Activated T-cell treated with anti-CD3 and anti-CD28 coated beads for 24 hours (primary cell): ENCODE results near the gene PLXDC1.
"Not testable (repeated sequence)": the region's sequence is repeated elsewhere in the genome, so short reads cannot be mapped to it uniquely, and the experiment has no call there.

Experiments used
- DNase-seq: peaks from one replicate; pipeline ENCODE4 v3.0.0-alpha.2; 2020; ENCODE audit warnings: low read depth

The PLXDC1 gene

DNA sequence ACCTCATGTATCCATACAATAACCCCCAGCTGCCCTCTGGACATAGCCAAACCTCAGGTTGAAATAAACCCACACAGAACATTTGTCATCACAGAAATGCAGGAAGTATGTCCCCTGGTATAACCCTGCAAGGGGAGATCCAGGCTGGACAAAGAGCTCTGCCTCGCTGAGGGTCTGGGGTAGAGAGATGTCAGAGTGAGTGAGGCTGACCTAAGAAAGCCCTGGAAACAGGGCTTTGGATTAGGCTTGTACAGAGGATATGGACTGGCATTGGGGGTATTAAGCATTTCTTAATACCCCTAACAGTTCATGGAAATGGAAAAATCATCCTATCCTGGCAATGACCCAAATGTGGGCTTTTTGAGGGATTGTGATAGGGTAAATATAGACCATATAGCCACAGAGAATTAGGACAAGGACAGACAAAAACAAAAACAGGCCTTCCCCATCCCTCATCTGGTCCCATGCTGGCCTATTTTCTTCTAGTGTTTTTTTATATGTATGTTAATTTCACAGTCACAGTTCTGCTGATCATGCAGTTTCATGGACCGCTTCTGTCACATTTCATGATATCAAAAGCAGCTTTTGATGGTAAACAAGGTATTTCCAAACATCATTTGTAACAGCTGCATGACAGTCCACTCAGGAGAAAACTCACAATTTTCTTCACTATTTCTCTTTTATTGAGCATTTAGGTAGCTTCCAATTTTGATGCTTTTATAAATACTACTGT is 26.1 kb downstream of the PLXDC1 start:
- DNase-seq: no peak

DNA sequence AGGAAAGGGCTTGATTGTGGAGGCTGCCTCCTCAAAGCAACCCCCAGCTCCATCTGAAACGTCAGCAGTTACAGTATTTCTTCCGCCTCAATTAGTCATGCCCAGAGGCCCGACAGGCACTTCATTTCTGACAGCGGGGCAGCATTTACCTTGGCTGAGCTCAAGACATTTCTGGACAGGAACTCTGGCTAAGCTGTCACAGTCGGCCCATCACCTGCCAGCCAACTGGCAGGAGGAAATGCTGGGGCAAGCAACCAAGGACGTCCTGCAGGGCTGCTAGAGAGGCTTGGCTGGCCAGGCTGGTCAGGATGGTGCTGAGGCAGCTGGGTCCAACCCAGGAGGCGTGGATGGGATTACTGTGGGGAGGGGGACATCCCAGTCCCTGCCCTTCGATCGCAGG is 27.8 kb downstream of the PLXDC1 start:
- no peak for DNase-seq

DNA sequence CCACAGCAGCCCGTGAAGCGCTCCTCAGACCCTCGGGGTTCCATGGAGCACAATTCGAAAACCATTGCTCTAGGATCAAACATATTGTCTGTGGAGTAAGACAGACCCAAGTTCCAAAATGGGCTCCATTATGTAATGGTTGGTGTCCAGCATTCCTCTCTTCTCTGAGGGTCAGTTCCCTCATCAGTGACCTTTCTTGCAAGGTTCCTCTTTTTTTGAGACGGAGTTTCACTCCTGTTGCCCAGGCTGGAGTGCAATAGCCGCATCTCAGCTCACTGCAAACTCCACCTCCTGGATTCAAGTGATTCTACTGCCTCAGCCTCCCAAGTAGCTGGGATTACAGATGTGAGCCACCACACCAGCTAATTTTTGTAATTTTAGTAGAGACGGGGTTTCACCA is 28.4 kb downstream of the PLXDC1 start:
- DNase-seq: no peak

DNA sequence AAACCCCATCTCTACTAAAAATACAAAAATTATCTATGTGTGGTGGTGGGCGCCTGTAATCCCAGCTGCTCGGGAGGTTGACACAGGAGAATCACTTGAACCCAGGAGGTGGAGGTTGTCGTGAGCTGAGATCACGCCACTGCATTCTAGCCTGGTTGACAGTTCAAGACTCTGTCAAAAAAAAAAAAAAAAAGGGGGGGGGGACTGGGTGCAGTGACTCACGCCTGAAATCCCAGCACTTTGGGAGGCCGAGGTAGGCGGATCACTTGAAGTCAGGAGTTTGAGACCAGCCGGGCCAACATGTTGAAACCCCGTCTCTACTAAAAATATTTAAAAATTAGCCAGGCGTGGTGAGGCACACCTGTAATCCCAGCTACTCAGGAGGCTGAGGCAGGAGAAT is 29.5 kb downstream of the PLXDC1 start:
- DNase-seq: not testable (repeated sequence)

DNA sequence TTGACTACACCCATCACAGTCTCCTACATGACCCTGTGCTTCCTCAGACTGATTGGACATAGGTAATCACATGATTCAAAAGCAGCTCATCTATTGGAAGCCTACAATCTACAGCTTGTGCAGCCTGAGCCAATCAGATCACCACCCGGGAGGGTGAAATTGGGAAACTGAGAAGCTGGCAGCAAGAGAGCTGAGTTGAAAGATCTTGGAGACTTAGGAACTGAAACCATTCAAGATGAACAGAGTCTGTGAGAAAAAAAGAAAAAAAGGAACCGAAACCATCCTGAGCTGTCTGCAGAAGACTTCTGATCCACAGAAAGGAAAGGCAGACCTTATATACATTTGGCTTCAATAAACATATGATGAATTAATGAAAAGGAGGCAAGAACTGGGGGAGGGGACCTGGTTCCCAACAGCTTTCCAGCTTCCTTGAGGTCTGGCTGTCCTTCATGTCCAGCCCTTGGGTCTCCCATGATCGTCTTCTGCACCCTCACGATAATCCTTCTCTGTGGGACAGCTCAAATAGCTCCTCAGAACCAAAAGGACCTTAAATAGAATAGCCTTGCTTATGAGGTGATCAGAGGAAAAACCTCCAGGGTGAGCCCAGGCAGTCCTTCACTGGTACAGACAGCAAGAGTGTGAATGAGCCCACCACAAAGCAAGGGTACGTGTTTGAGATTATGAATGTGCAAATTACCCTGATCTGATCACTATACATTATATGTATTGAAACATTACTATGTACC is 32.6 kb downstream of the PLXDC1 start:
- DNase-seq: no peak

DNA sequence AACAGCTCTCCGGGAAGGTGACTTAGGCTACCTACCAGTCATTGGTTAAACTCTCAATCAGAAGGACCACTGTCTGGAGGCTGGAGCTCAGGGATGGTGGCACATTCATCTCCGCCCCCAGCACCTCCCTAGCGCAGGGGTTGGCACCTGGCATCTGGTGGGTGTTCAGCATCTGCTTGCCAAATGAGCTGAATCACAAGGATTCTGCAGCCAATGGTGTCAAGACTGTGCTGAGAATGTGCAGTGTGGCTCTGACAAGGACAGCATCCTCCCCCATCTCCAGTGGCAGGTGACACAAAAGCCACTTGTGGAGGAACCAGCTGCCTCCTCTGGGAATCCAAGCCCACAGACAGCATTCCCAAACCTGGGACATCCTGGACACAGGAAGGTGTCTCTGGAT is 35.2 kb downstream of the PLXDC1 start:
- DNase-seq: no peak

DNA sequence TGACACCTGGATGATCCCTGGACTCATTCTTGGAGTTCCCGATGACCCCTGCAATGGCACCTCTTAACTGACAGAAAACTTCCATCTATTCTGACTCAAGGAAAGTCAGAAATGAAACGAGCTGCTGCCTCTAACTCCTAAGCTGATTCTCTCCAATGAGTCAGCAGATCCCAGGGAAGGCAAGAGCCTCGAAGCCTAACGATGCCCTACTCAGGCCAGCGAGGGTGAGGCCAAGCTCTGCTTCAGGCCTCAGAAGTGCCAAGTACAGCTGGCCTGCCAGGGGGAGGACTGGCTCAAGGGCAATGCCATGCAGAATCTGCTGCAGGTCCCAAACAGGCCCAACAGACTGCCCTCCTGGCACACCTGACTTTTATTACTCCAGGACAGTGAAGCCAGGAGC is 36.3 kb downstream of the PLXDC1 start:
- DNase-seq: no peak

DNA sequence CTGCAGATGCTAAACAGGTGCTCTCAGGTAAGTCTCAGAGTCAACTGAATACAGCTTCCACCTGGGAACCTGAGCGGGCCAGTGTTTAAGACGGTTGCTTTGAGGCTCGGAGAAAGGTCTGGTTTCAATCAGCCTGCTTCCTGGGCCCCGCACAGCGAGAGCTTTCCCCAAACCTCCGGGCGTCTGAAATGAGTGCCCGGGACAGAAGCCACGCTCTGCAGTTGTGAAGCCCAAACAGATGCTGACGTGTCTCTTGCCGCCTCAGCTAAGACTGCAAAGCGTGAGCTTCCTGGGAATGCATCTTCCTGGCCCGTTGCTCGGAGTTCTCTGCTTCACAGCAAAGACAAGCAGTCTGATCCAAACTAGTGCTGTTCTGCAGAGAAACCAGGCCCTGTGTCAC is 36.7 kb downstream of the PLXDC1 start:
- DNase-seq: no peak

DNA sequence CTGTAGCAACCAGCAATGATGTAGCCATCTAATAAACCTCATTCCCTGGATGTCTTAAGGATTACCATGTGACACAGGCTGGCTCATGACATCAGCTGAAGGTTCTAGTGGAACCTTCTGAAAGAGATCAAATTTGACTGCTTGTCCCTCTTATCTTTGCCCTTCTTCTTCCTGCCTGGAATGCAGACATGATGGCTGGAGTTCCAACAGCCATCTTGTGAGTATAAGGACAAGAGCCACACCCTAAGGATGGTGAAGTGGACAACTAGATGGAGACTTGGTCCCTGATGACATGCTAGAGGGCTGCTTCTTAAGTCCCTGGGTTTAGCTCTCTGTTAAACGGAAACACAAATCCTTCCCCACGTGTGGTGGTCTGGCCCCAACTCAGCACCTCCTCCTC is 37.6 kb downstream of the PLXDC1 start:
- DNase-seq: no peak

DNA sequence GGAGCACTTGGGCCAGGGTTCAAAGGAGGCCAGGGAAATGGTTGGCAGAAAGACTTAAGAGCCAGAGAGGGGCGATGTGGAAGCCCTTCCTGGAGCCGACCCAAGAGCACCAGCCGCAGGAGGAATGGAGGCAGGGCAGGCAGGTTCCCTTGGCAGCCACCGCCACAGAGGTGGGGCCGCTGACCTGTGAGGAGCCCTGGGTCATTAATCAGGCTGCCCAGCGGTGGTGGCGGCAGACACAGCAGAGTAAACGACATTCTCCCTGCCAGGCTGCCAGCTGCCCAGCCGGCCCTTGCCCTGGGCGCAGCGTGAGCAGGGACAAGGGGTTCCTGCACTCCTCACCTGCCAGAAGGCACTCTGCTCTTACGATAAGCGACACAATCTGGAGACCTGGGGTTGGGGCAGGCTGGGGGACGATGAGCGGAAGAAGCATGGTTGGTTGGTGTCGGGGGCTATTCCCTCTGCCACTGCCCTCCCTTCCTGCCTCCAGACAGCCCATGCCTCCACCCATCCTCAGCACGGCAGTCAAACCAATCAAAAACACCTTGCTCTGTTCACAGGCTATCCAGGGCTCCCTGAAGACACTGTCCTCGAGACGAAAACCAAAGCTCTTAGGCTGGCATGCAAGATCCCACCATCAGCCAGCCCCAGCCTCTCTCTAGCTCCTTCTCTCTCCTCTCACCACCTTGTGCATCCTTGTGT is 40.9 kb downstream of the PLXDC1 start:
- DNase-seq: no peak

DNA sequence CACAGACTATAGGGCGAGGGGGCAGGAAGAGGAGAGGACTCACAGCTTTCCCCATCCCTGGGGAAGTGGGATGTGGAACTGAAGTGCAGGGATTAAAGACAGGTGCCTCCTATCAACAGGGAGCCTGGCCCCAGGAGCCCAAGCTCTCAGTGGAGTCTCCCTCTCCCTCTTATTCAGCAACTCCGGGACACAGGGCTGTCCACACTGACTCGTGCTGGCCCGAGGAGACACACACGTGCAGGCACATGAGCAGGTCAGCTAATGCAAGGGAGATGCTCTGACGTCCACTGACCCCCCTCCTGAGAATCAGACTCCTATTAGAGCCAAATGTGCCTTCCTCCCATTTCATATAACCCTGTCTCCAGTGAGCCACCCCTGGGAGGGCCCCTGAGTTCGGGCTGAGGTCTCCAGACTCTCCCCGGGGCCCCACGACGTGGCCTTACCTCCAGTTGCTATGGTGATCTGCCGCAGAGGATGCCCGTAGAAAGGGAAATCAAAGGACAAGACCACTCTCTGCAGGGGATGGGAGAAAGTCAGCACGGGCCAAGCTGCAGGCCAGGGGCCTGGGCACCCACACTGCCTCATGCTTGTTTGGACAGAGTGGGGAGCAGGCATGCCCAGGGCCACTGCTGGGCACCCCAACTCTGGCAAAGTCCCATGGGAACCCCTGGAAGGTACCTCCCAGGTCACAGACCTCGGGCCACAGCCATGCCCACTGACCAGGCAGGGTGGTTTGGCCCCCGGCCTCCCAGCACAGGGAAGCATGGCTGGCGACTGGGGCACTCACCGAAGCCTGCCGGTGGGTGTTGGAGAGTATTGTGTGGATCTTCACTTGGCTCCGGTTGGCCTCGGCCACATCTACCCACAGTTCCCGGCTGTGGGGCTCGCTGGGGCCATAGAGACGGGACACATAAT is 42.7 kb downstream of the PLXDC1 start:
- no peak for DNase-seq

DNA sequence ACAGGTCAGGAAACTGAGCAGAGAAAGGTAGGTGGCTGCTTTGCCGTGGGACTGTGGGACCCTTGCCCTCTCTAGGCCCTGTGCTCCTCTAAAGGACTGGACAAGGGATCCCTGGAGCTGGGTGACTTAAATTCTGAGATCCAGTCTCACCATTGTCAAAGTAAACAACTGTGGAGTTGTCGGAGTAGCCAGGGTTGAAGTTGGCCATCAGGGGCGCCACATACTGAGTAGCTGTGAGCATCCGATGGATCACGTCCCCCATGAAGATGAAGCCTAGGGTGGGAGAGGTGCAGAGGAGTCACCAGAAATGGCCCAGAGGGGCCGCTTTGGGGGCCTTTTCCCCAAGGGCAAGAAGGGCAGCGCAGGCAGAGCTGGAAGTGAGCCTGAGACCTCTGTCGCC is 43.5 kb downstream of the PLXDC1 start:
- no peak for DNase-seq

DNA sequence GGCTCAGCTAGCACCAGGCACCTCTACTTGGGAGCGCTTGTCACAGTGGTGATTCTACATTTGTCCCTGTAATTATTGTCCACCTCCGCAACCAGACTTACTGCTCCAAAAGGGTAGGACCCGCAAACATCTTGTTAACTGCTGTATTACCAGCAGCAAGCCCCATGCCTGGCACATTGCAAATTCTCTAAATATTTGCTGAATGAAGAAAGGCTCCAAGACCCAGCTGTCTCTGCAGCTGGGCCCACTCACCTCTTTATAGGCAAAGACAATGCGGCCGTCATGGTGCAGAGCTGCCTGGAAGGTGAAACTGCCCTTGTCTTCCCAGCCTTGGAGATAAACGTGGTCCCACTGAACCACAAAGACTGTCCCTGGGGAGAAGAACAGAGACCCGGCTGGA is 44.3 kb downstream of the PLXDC1 start:
- no peak for DNase-seq

DNA sequence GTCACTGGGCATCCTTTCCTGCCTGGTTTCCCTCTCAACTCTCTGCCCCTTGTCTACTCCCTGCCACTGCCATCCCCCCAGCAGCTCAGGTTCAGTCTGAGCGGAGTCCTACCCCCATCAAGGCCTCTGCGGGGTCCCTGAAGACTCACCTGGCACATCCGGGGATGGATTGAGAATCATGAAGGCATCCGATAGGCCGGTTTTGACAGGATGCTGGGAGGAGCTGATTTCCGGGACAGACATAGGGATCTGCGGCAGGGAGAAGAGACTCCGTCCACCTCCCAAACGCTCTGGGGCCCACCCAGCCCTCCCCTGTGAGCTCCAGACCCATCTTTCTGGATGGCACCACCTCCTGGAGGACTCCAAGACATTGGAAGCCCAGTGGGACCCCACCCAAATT is 45.7 kb downstream of the PLXDC1 start:
- no peak for DNase-seq

DNA sequence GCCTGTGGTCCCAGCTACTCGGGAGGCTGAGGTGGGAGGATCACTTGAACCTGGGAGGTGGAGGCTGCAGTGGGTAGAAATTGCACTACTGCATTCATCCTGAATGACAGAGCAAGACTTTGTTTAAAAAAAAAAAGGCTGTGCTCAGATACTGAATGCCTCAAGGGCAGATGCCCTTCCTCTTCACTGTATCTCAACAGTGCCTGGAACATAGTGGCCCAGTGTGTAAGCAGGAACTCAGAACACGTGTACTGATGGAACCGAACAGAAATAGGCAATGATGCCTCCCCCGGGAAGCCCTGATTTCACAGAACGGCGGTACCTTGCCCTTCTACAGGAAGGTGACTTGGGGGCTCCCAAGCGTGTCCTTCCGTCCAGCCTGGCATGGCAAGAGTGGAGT is 46.8 kb downstream of the PLXDC1 start:
- no peak for DNase-seq

DNA sequence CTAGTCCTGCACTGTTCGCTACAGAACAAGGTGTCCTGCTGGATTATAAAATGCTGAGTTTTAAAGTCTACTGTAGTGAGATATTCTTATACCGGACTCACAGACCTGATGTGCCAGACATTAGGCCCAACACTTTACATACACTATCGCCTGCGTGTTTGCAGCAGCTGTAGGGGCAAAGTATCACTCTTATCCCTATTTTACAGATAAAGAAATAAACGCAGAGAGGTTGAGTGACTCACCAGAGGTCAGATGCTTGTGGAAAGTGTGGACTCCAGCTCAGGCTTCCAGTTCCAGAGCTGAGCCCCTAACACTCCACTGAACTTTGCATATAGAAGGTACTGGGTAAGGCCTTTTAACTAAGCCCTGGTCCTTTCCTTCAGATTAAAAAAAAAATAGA is 47.4 kb downstream of the PLXDC1 start:
- no peak for DNase-seq

DNA sequence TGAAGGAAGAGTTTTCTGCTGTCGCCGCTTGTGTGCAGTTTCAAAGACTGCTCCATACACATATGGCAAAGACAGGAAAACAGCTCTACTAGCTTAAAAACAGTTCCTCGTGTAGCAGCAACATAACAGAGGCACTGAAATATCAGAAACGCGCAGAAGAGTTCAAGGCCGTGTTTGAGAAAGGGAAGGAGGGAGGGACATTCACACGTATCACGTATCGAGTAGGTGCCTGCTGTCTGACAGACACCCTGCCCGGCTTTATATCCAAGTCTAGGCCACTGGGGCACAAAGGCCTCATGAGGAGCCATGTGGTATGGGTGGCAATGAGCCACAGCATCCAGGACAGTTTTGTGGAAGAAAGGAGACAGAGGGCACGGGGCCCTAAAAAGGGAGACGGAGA is 50.3 kb downstream of the PLXDC1 start:
- DNase-seq: no peak

DNA sequence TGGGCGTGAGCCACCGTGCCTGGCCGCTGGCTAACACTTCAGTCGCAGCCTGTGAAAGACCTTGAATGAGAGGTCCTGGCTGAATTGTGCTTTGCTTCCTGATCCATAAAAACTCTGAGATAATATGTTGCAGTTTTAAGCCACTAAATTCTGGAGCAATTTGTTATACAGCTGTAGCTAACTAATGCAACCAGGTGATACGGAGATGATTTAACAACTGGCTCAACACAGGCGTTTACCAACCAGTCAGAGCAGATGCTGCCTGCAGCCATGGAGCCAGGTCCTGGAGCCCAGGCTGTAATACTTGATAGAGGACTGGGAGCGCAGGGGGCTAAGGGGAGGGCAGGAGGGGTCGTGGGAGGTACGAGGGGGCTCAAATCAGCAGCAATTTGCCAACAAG is 50.9 kb downstream of the PLXDC1 start:
- no peak for DNase-seq

DNA sequence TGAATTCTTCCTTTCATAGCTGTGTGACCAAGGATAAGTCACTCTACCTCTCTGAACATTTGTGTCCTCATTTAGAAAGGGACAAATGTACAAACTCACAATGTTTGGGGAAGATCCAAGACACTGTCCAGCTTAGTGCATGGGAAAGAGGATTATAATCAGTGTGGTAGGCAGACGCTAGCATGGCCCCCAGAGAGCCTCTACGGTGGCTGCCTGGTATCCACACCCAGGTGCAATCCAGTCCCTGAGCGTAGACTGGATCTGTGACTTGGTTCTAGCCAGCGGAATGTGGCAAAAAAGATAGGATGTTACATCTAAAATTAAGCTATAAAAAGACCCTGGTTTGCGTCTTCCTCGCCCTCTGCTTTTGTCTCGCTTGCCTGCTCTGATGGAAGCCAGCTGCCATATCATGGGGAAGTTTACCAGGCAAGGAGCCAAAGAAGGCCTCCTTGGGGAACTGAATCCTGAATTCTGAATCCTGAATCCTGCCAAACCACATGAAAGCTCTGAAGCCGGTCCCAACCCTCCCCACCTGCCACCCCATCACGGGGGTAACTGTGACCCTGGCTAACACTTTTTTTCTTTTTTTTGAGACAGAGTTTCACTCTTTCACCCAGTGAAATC is 51.7 kb downstream of the PLXDC1 start:
- DNase-seq: no peak

DNA sequence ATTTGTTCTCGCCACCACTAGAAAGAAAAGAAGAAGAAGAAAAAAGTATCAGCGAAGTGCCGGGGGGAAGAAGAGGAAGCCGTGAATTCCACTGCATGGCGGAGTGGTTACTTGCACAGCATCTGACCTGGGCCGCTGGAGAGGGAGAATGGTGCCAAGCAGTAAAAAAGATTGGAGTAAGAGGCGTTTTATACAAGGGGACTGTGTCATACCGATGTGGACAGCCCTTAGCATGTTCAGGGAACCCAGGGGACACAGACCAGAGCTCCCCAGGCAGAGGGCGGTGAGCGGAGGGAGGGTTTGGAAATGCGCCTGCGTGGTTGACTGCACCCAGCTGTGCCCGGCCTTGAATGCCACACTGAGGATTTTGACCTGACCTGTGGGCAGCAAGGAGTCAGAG is 52.8 kb downstream of the PLXDC1 start:
- DNase-seq: no peak

DNA sequence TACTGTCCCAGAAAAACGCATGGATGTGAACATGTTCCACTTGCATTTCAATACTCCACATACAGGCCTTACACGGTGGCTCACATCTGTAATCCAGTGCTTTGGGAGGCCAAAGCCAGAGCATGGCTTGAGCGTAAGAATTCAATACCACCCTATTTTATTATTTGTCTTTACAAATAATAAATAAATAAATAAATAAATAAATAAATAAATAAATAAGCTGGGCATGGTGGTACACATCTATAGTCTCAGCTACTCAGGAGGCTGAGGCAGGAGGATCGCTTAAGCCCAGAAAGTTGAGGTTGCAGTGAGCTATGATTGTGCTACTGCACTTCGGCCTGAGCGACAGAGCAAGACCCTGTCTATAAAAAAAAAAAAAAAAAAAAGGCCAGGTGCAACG is 53.9 kb downstream of the PLXDC1 start:
- no peak for DNase-seq

DNA sequence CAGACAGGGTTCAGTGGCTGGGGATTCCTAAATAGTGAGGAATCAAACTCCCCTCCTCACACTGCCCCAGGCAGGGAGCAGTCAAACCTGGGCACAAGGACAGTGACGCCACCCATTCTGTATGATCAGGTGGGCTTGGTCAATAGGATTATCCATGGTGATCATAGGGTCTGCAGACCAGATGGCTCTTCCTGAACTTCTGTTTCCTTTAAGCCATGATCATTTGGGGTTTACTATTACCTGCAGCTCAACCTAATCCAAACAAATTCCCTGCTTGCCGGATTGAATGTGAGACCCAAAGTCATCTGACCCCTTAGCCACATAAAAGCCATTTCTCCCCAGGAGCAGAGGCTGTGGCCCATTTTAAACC is 54.3 kb downstream of the PLXDC1 start:
- DNase-seq: no peak
